ENCODE data around the gene PREX1.
"Not testable (repeated sequence)": the region's sequence is repeated elsewhere in the genome, so short reads cannot be mapped to it uniquely, and the experiment has no call there.

Gene PREX1

GRCh38 chr20:48791014-48791413 is 36.8 kb downstream of the PREX1 start:
- DNase-seq = peak; percentile 85

DNA sequence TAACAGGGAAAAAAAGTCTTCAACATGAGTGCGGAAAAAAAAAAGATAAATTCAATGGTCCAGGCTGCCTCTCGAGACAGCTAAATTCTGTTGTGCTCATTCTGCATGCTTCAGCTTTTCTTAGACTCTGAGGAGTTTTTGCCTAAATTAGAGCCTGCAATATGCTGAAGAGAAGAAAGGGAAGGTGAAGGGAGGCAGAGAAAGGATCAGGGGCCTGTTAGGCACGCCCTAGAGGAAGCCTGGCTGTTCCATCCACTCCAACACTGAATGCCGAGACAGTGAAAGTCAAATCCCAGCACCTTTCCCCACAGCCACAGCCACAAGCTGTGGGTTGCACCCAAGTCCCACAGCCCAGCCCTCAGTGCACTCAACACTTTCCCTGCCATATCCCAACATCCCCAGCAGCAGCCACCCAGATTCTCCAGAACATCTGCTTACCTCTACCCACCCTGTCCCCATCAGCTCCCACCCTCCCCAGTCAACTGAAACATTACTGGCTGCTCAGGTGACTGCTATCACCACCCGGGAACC is 37.3 kb downstream of the PREX1 start:
- DNase-seq = no peak

DNA sequence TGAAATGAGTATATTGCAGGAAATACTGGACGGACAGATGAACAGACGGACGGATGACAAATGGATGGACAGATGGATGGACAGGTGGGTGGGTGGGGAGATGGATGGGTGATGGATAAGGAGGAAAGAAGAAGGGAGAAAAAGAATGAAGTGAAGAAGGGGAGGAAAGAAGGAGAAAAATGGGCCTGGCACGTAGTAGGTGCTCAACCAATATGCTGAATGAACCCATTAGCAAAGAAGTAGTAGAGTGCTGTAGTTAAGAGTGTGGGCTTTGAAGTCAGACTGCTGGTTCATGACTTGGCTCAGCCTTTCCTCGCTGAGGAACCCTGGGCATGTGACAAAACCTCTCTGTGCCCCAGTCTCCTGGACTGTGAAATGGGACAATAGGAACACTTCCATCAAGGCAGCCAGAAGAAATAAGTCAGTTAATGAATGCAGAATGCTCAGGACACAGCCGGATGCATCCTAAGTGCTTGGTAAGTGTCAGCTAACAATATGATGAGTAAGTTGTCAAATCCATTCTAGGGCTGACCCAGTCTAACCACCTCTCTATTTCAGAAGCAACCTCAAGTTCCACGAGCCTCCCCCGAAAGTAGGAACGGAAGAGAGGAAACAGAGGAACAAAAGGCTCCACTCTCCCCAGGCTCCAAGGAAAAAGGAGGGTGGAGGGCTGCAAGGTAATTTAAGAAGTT is 37.9 kb downstream of the PREX1 start:
- DNase-seq = no peak

GRCh38 chr20:48789185-48789668 is 38.6 kb downstream of the PREX1 start:
- no peak for DNase-seq

- DNase-seq = no peak
Observed at GRCh38 chr20:48788486-48789072, 39.2 kb downstream of the PREX1 start.

DNA sequence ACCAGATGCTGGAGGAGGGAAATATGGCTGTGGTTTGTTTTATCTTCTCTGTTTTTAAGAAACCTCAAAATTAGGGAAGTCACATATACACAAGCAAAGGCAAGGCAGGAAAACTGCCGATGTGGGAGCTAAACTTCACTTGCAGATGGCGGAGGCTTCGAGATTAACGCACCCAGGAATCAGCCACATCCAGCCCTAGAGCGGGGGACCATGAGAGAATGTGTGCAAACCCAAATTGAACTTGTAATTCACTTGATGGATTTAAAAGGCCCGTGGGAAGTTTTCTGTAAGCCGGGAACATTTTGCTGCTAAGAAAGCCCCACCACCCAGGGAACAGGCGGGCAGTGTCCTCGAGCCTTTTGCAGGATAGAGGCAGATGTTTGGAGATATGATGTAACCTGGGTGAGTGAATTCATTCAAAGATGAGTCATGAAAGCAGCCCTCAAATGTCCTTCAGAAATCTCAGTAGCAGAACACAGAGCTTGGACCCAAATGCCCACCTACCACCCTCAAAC is 39.9 kb downstream of the PREX1 start:
- no peak for DNase-seq

DNA sequence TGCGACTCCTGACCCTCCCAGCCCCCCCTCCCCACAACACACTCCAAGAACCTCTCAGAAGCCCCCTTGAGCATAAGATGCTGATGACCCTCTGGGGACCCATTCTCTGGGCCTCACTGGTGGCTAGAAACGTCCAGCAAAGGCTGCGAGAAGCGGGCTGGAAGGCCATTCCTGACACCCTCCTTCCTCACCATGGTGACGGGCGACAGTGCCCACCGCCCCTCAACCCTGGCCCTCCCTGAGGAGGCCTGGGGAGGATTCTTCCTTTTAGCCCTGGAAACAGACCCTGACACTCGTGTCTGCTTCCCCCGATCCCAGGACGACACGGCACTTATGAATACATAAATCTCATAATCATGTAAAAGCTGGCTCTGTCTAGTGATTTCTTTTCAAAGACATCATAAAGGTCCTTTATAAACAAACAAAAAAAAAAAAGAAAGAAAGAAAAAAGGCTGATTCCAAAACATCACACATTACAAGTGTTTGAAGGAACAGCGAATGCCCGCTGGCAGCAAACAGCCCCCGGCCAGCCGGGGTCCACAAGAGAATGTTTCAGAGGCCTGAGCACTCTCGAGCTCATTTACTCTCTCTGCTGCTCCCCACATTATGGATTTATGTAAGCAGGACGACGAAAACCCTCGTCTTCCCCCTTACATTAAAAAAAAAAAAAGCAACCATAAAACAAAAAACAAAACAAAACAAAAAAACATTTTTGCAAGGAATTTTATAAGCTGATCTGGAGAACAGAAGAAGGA is 40.7 kb downstream of the PREX1 start:
- no peak for DNase-seq

DNA sequence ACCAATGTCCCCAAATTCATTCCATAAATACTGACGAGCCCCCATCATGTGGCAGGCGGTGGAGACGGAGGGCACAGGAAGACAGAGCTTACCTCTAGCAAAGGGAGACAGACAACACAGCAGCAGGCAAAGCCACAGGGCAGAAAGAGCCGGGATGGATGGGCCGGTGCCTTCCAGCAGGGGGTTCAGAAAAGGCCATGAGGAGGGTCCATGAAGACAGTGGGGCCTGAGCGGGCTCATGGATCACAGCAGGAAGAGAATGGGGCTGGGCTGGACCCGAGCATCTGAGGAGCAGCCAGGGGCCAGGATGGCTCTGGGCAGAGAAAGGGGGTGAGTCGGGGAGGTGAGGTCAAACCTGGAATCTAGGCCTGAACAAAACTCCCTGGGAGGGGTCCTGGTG is 42.0 kb downstream of the PREX1 start:
- DNase-seq = no peak

DNA sequence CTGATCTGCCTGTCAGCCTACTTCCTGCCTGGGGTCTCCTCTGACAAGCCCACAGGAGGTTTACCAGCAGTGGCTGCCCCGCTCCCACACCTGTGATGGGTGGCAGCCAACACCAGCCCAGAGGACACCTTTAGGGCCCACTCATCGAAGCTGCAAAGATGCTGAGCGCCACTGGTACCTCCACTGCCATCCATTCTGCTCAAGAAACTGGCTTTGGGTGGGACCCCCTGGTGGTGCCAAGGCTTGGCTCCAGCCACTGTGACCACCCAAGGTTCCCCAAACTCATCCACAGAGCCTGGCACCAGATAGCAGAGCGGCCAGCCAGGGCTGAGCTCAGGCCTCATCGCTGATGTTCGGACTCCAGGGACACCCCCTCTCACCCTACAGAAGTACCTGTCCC is 42.5 kb downstream of the PREX1 start:
- DNase-seq = no peak

GRCh38 chr20:48784273-48784641 is 43.5 kb downstream of the PREX1 start:
- no peak for DNase-seq

GRCh38 chr20:48783533-48784272 is 44.1 kb downstream of the PREX1 start:
- no peak for DNase-seq

DNA sequence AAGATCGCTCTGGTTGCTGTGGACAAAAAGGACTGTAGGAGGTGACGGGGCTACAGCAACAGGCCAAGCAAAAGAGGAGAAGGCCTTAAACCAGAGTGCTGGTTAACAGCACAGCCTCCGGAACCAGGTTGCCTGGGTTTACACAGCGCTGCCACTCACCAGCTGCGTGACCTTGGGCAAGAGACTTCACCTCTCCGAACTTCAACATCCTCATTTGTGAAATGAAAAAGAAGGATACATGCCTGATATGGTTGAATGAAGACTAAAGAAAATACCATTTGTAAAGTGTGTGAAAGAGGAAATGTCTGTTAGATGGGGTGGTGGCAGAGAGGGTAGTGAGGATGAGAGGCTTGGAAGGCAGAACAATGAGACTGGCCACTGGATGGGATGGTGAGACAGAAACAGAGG is 44.9 kb downstream of the PREX1 start:
- no peak for DNase-seq

DNA sequence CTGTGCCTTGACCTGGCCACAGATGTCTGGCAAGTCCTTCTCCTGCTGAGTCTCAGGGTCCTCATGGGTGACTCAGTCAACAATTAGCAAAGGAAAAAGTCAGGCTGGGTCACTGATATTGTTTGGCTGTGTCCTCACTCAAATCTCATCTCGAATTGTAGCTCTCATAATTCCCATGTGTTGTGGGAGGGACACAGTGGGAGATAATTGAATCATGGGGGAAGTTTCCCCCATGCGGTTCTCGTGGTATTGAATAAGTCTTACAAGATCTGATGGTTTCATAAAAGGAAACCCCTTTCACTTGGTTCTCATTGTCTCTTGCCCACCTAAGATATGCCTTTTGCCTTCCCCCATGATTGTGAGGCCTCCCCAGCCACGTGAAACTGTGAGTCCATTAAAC is 45.7 kb downstream of the PREX1 start:
- no peak for DNase-seq

GRCh38 chr20:48781634-48782033 is 46.2 kb downstream of the PREX1 start:
- DNase-seq = no peak

GRCh38 chr20:48779435-48779834 is 48.4 kb downstream of the PREX1 start:
- no peak for DNase-seq

- no peak for DNase-seq
Observed at GRCh38 chr20:48777821-48778220, 50.0 kb downstream of the PREX1 start.

DNA sequence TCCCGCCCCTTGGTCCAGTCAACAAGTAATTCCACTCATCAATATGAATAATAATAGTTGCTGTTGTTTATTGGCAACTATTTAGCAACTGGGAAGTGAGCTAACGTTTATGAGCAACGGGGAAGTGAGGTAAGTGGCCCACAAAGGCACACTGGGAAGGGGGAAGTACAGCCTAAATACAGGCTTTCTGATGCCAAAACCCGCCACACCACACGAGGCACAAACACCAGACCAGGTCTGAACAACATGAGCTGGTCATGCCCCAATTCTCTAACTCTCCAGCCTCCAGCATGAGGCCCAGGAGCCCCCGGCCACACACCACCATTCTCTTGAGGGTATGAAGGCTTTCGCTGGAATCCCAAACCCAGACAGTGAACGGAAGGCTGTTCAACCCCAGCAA is 50.8 kb downstream of the PREX1 start:
- no peak for DNase-seq

DNA sequence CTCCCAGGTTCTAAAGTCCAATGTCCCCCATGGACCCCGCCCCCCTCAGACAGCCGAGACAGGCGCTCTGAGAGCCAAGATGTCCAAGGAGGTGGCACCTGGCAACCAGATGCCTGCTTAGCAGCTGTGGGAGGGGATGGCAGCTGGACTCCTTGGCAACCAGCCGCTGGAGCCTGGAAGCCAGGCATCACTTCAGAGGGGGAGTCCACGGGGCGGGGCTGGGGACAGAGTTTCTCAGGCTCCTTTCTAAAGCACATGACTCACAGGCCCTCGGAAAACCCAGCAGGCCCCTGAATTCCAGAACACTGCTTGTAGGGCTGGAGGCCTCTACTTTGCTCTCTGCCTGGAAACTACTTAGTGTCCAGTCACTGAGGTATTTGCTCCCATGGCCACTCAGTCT is 51.5 kb downstream of the PREX1 start:
- no peak for DNase-seq

DNA sequence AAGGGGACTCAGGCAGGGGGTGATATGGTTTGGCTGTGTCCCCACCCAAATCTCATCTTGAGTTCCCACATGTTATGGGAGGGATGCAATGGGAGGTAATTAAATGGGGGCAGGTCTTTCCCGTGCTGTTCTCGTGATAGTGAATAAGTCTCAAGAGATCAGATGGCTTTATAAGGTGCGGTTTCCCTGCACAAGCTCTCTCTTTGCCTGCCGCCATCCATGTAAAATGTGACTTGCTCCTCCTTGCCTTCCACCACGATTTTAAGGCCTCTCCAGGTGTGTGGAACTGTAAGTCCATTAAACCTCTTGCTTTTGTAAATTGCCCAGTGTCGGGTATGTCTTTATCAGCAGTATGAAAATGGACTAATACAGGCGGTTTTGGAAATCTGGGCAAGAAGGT is 52.3 kb downstream of the PREX1 start:
- DNase-seq = not testable (repeated sequence)

GRCh38 chr20:48774696-48775095 is 53.1 kb downstream of the PREX1 start:
- DNase-seq = no peak

- DNase-seq = no peak
Observed at GRCh38 chr20:48773837-48774418, 53.9 kb downstream of the PREX1 start.

GRCh38 chr20:48772183-48772976 is 55.4 kb downstream of the PREX1 start:
- no peak for DNase-seq
